Measurements from ENCODE around the gene SEC61B. TPM values are rescaled to one million over a fixed set of nuclear protein-coding genes. Genes with fewer than 3 reads are reported as not detected.

The SEC61B gene
- total and polyA plus RNA-seq, 9 of the 15 experiments (the other 6 are each of a cell fraction or from before 2014, with no cell fraction given): 57.8 to 262 (median 172) TPM

DNA sequence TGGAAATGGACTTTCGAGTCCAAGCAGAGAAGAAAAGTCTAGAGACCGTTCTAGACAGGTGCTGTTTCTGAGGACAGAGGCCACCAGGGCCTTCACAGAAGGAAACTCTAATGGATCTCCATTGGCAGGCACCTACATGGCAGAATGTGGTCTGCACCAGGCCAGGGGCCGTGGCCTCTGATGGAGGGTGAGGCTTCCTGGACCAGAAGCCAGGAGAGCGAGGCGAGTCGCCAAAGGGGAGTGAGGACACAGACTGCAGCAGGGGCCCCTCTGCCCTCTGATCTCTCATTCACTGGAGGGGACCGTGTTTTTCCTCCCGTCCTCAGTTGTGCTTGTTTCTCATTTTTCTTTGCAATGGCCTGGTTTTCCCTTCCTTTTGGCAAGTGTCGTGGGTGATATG is 41.4 kb upstream of the SEC61B start:
- Histone ChIP-seq H3K9ac (ENCODE audit: insufficient read depth in 1 of 2, low read depth in 2 of 2, low read length in 2 of 2) (no peak overlapping the region), H3K4me3 (no peak overlapping the region), H3K36me3 (ENCODE audit: control insufficient read depth, insufficient read depth, low read length) (no peaks in the 10 kb centered on the region), H3K79me2 (ENCODE audit: control insufficient read depth, insufficient read depth, low read length) (no peaks in the 10 kb centered on the region), H3K27ac (ENCODE audit: extremely low read depth, low read depth, low read length) (no peak overlapping the region), H2AFZ (ENCODE audit: low read depth, low read length) (no peak overlapping the region), H3K9me1 (ENCODE audit: control insufficient read depth, insufficient read depth, low read length) (no peaks in the 10 kb centered on the region), H3K27me3 (ENCODE audit: control insufficient read depth in 2 of 2, insufficient read depth in 2 of 2, low read length in 2 of 2) (peaks cover 0 to 24% of the 10 kb centered on the region in 2 experiments), H3K4me1 (replicated peaks in 1 of 2; ENCODE audit: control insufficient read depth in 2 of 2, insufficient read depth in 2 of 2, low read length in 2 of 2) (peaks cover 2 to 5% of the 10 kb centered on the region in 2 experiments; a peak in 3 of 5 replicates), H3K9me3 (replicated peaks; ENCODE audit: control insufficient read depth, insufficient read depth, low read depth, low read length) (no peaks in the 10 kb centered on the region), H3K4me2 (ENCODE audit: insufficient read depth, low read length) (no peak overlapping the region), H4K20me1 (replicated peaks; ENCODE audit: control insufficient read depth, insufficient read depth, low read length) (no peaks in the 10 kb centered on the region)
- FAIRE-seq: no peak
- in situ Hi-C loops (cut with MboI): loop anchor here (5.0 to 10.0 kb wide), 3 partner anchors 82 to 1034 kb away; no protein-coding TSS in a partner anchor
- ATAC-seq: no peak
- ChIA-PET POLR2A (interaction anchor here (0.5 kb wide), 1 partner anchor 28 kb away, joined by 3 read pairs; no protein-coding TSS in a partner anchor), CTCF (ENCODE audit: low intra/inter-chr PET ratio) (interaction anchor here (0.6 kb wide), 1 partner anchor 638 kb away, joined by 3 read pairs; no protein-coding TSS in a partner anchor)
- no TSS peak for BruUV-seq (replicated peaks)
- intact Hi-C loops (cut with micrococcal nuclease): loop anchor here (5.0 to 10.0 kb wide), 9 partner anchors 114 to 1417 kb away; no protein-coding TSS in a partner anchor
- WGBS (ENCODE audit: insufficient coverage, low coverage, missing lambda C conversion rate): 17% methylated on average over 9 of the region's 9 CpGs
- DNase-seq (ENCODE audit: extremely low read depth in 1 of 4, low spot score in 3 of 4): no peak
- TF ChIP-seq, protein P1, sequence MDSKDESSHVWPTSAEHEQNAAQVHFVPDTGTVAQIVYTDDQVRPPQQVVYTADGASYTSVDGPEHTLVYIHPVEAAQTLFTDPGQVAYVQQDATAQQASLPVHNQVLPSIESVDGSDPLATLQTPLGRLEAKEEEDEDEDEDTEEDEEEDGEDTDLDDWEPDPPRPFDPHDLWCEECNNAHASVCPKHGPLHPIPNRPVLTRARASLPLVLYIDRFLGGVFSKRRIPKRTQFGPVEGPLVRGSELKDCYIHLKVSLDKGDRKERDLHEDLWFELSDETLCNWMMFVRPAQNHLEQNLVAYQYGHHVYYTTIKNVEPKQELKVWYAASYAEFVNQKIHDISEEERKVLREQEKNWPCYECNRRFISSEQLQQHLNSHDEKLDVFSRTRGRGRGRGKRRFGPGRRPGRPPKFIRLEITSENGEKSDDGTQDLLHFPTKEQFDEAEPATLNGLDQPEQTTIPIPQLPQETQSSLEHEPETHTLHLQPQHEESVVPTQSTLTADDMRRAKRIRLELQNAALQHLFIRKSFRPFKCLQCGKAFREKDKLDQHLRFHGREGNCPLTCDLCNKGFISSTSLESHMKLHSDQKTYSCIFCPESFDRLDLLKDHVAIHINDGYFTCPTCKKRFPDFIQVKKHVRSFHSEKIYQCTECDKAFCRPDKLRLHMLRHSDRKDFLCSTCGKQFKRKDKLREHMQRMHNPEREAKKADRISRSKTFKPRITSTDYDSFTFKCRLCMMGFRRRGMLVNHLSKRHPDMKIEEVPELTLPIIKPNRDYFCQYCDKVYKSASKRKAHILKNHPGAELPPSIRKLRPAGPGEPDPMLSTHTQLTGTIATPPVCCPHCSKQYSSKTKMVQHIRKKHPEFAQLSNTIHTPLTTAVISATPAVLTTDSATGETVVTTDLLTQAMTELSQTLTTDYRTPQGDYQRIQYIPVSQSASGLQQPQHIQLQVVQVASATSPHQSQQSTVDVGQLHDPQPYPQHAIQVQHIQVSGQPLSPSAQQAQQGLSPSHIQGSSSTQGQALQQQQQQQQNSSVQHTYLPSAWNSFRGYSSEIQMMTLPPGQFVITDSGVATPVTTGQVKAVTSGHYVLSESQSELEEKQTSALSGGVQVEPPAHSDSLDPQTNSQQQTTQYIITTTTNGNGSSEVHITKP (IDR thresholded peaks at IDR 0.05; ENCODE audit: partially characterized antibody): no peak
- TF ChIP-seq ZNF217 (CRISPR knock-in tag; IDR thresholded peaks at IDR 0.05): no peak
- TF ChIP-seq CREM (IDR thresholded peaks at IDR 0.05; ENCODE audit: low read depth): no peak
- TF ChIP-seq, protein P2, sequence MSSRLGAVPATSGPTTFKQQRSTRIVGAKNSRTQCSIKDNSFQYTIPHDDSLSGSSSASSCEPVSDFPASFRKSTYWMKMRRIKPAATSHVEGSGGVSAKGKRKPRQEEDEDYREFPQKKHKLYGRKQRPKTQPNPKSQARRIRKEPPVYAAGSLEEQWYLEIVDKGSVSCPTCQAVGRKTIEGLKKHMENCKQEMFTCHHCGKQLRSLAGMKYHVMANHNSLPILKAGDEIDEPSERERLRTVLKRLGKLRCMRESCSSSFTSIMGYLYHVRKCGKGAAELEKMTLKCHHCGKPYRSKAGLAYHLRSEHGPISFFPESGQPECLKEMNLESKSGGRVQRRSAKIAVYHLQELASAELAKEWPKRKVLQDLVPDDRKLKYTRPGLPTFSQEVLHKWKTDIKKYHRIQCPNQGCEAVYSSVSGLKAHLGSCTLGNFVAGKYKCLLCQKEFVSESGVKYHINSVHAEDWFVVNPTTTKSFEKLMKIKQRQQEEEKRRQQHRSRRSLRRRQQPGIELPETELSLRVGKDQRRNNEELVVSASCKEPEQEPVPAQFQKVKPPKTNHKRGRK (tag; IDR thresholded peaks at IDR 0.05): no peak
- no peak for TF ChIP-seq U2AF2 (optimal IDR thresholded peaks at IDR 0.05; ENCODE audit: low read depth, low read length)
- TF ChIP-seq, protein P3, sequence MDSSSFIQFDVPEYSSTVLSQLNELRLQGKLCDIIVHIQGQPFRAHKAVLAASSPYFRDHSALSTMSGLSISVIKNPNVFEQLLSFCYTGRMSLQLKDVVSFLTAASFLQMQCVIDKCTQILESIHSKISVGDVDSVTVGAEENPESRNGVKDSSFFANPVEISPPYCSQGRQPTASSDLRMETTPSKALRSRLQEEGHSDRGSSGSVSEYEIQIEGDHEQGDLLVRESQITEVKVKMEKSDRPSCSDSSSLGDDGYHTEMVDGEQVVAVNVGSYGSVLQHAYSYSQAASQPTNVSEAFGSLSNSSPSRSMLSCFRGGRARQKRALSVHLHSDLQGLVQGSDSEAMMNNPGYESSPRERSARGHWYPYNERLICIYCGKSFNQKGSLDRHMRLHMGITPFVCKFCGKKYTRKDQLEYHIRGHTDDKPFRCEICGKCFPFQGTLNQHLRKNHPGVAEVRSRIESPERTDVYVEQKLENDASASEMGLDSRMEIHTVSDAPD (CRISPR knock-in tag; IDR thresholded peaks at IDR 0.05): no peak
- TF ChIP-seq, protein P4, sequence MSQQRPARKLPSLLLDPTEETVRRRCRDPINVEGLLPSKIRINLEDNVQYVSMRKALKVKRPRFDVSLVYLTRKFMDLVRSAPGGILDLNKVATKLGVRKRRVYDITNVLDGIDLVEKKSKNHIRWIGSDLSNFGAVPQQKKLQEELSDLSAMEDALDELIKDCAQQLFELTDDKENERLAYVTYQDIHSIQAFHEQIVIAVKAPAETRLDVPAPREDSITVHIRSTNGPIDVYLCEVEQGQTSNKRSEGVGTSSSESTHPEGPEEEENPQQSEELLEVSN (IDR thresholded peaks at IDR 0.05; ENCODE audit: borderline replicate concordance in 1 of 2, extremely low read depth in 1 of 2, insufficient read depth in 1 of 2, insufficient read length in 1 of 2, low read depth in 1 of 2, low read length in 1 of 2, poor library complexity in 1 of 2, severe bottlenecking in 1 of 2): no peak
- TF ChIP-seq ILF3 (IDR thresholded peaks at IDR 0.05; ENCODE audit: borderline replicate concordance): no peak
- no peak for TF ChIP-seq NCOA4 (IDR thresholded peaks at IDR 0.05; ENCODE audit: partially characterized antibody)
- TF ChIP-seq GTF2F1 (IDR thresholded peaks at IDR 0.05; ENCODE audit: low read depth, low read length): no peak
- TF ChIP-seq, protein P5, sequence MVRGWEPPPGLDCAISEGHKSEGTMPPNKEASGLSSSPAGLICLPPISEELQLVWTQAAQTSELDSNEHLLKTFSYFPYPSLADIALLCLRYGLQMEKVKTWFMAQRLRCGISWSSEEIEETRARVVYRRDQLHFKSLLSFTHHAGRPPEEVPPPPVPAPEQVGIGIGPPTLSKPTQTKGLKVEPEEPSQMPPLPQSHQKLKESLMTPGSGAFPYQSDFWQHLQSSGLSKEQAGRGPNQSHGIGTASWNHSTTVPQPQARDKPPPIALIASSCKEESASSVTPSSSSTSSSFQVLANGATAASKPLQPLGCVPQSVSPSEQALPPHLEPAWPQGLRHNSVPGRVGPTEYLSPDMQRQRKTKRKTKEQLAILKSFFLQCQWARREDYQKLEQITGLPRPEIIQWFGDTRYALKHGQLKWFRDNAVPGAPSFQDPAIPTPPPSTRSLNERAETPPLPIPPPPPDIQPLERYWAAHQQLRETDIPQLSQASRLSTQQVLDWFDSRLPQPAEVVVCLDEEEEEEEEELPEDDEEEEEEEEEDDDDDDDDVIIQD (CRISPR knock-in tag; IDR thresholded peaks at IDR 0.05): no peak
- no peak for TF ChIP-seq BDP1 (IDR thresholded peaks at IDR 0.05; ENCODE audit: insufficient read depth, insufficient read length)
